Measurements from ENCODE around the gene PPP6R2.

DNA sequence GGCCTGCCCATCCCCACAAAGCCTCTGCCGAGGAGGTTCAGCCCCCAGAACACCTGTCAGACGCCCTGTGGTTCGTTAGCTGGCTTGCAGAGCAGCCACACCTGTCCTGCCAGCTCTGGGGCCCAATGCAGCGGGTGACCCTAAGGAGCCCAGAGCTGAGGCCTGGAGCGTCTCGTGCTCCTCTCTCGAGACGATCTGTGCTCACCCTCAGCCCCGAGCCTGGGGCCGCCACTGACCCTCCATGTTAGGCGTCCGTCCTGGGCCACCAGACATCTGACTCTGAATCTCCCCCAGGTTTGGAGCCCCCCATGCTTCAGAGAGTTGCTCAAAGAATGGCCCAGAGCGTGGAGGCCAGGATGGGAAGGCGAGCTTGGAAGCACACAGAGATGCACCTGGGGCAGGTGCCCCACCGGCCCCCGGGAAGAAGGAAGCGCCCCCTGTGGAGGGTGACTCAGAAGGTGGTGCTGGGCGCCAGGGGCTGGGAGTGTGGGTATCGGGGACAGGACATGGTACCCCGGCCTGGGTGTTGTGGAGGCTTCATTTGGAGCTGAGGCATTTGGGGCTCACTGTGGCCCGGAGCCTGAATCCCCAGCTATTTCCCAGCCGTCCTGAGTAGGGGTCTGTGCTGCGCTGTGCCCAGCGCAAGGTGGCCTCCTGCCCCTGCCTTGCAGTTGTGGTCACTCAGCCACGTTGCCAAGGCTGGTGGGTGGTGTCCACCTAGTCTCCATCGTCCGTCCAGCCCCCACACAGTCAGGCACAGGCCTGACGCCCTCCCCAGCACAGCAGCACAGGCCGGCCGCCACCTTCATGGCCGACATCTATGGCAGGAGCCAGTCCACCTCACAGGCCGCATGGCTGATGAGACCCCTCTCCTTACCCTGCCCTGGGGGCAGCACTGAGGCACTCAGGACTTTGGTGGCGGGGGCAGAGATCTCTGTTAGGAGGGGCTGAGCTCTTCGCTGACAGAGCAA lies 95.5 kb downstream of the PPP6R2 start:
- no peak for TF ChIP-seq POLR2A (IDR thresholded peaks at IDR 0.05; ENCODE audit: extremely low read depth, insufficient read length)
- no peak for TF ChIP-seq CTCF (IDR thresholded peaks at IDR 0.05; ENCODE audit: low read depth, low read length)

Data from NB4 (cell line).